H1 (cell line): ENCODE measurements around the gene CAB39L. TPM values are rescaled to one million over a fixed set of nuclear protein-coding genes. Genes with fewer than 3 reads are reported as not detected.
A peak's percentile ranks its signal among the peaks of the same experiment; 100 is the strongest.

ENCODE experiments used
- CTCF ChIA-PET: fragments of 300-600 bp; sonication (Branson Sonifier 250); formaldehyde crosslinking; loops from one replicate; lab custom pipeline; 2021; ENCODE audit not compliant: partially characterized antibody; lab: Charles Lee
- POLR2A ChIA-PET: fragments of 300-600 bp; sonication (Branson Sonifier 250); formaldehyde crosslinking; loops from one replicate; lab custom pipeline; 2021; ENCODE audit warnings: inconsistent platforms; ENCODE audit not compliant: partially characterized antibody; lab: Charles Lee
- DNase-seq, 2 experiments: peaks; one replicate each; pipeline versions ENCODE4 v3.0.0 to v3.0.0-alpha.2; 2010 to 2022; ENCODE audit warnings: low spot score in 2 of 2, low read depth in 1 of 2, mixed read lengths in 1 of 2
- FAIRE-seq: peaks from 2 replicates; lab custom pipeline; 2011; peaks lifted over from hg19 to GRCh38; lab: Jason Lieb, UNC
- H2AFZ ChIP-seq: 2 replicates; pipeline ENCODE4 v1.8.1; 2012; ENCODE audit warnings: low read length, inconsistent platforms
- H2AK5ac ChIP-seq: 2 replicates; pipeline ENCODE4 v1.6.1; 2013; ENCODE audit warnings: low read depth, low read length
- H2BK120ac ChIP-seq: replicated peaks from 2 replicates; pipeline ENCODE3; 2013; ENCODE audit warnings: low read depth, low read length, inconsistent platforms
- H2BK12ac ChIP-seq: 2 replicates; pipeline ENCODE4 v1.6.1; 2013; ENCODE audit warnings: low read depth, low read length
- H2BK15ac ChIP-seq: 2 replicates; pipeline ENCODE4 v1.6.1; 2013; ENCODE audit warnings: low read length
- H2BK20ac ChIP-seq: 2 replicates; pipeline ENCODE4 v1.6.1; 2013; ENCODE audit warnings: low read length
- H2BK5ac ChIP-seq: 2 replicates; pipeline ENCODE4 v1.6.1; 2013; ENCODE audit warnings: low read depth, low read length
- H3K14ac ChIP-seq: 2 replicates; pipeline ENCODE4 v1.6.1; 2013; ENCODE audit warnings: inconsistent platforms; ENCODE audit not compliant: insufficient read length
- H3K18ac ChIP-seq: 2 replicates; pipeline ENCODE4 v1.6.1; 2013; ENCODE audit warnings: low read length; ENCODE audit errors: extremely low read depth
- H3K23ac ChIP-seq: 2 replicates; pipeline ENCODE4 v1.6.1; 2013; ENCODE audit warnings: inconsistent platforms; ENCODE audit not compliant: insufficient read length
- H3K23me2 ChIP-seq: 2 replicates; pipeline ENCODE4 v1.6.1; 2013; ENCODE audit warnings: low read depth, low read length
- H3K27ac ChIP-seq: 2 replicates; pipeline ENCODE4 v1.6.1; 2011; ENCODE audit warnings: low read depth, low read length, inconsistent platforms
- H3K27me3 ChIP-seq, 4 experiments: replicated peaks in 1 of 4; 1 replicate in 1 of 4; 2 replicates in 3 of 4; pipeline versions ENCODE4 v1.6.1 to v1.8.1; 2011 to 2013; ENCODE audit warnings: low read length in 3 of 4, mild to moderate bottlenecking in 3 of 4, inconsistent platforms in 2 of 4, mixed read lengths in 2 of 4, moderate library complexity in 1 of 4; ENCODE audit not compliant: control insufficient read depth in 3 of 4, insufficient read depth in 3 of 4; ENCODE audit errors: extremely low read depth in 1 of 4
- H3K36me3 ChIP-seq, 4 experiments: 2 replicates each; pipeline versions ENCODE4 v1.6.1 to v1.8.1; 2011 to 2013; ENCODE audit warnings: mild to moderate bottlenecking in 4 of 4, low read length in 3 of 4, moderate library complexity in 2 of 4, control low read depth in 1 of 4, inconsistent platforms in 1 of 4; ENCODE audit not compliant: insufficient read depth in 4 of 4, control insufficient read depth in 2 of 4
- H3K4ac ChIP-seq: replicated peaks from 2 replicates; pipeline ENCODE3; 2013; ENCODE audit warnings: low read length, low read depth, mixed read lengths, inconsistent platforms; ENCODE audit not compliant: insufficient read length
- H3K4me1 ChIP-seq, 4 experiments: replicated peaks in 1 of 4; 1 replicate in 1 of 4; 2 replicates in 3 of 4; pipeline versions ENCODE4 v1.6.1 to v1.8.1; 2011 to 2013; ENCODE audit warnings: low read length in 3 of 4, inconsistent platforms in 2 of 4, mixed read lengths in 1 of 4; ENCODE audit not compliant: insufficient read depth in 4 of 4, control insufficient read depth in 3 of 4
- H3K4me2 ChIP-seq, 2 experiments: 2 replicates each; pipeline versions ENCODE4 v1.6.1 to v1.8.1; 2011 to 2013; ENCODE audit warnings: low read depth in 2 of 2, low read length in 2 of 2, control low read depth in 1 of 2, inconsistent platforms in 1 of 2, mild to moderate bottlenecking in 1 of 2; ENCODE audit not compliant: insufficient read depth in 1 of 2
- H3K4me3 ChIP-seq, 4 experiments: fragments of 200-600, 300-600 bp in 1 of 4; sonication (generic), shearing (Covaris generic), sonication (Bioruptor Twin) in 1 of 4; 2 replicates each; pipeline versions ENCODE4 v1.5.1 to v1.8.1; 2011 to 2016; ENCODE audit warnings: low read length in 4 of 4, low read depth in 3 of 4, control low read depth in 2 of 4, inconsistent platforms in 2 of 4, mild to moderate bottlenecking in 2 of 4, mixed read lengths in 1 of 4, moderate library complexity in 1 of 4; ENCODE audit not compliant: insufficient read depth in 2 of 4; ENCODE audit errors: extremely low read depth in 1 of 4
- H3K56ac ChIP-seq: replicated peaks from 2 replicates; pipeline ENCODE3; 2013; ENCODE audit warnings: low read depth, mild to moderate bottlenecking, mixed read lengths, low read length, inconsistent platforms; ENCODE audit not compliant: insufficient read length
- H3K79me1 ChIP-seq: 2 replicates; pipeline ENCODE4 v1.6.1; 2013; ENCODE audit warnings: low read depth, low read length, control low read depth
- H3K79me2 ChIP-seq, 2 experiments: 2 replicates each; pipeline versions ENCODE4 v1.6.1 to v1.8.1; 2012 to 2013; ENCODE audit warnings: low read length in 2 of 2, mild to moderate bottlenecking in 2 of 2, inconsistent platforms in 1 of 2; ENCODE audit not compliant: insufficient read depth in 2 of 2, control insufficient read depth in 1 of 2
- H3K9ac ChIP-seq, 4 experiments: replicated peaks in 1 of 4; 1 replicate in 1 of 4; 2 replicates in 3 of 4; pipeline versions ENCODE4 v1.6.1 to v1.8.1; 2011 to 2013; ENCODE audit warnings: low read depth in 3 of 4, low read length in 3 of 4, control low read depth in 2 of 4, mild to moderate bottlenecking in 2 of 4, moderate library complexity in 2 of 4, inconsistent platforms in 1 of 4; ENCODE audit errors: extremely low read depth in 1 of 4
- H3K9me3 ChIP-seq, 2 experiments: 2 replicates each; pipeline versions ENCODE4 v1.6.1 to v1.8.1; 2012 to 2013; ENCODE audit warnings: mild to moderate bottlenecking in 2 of 2, moderate library complexity in 2 of 2, control low read depth in 1 of 2, inconsistent platforms in 1 of 2, low read depth in 1 of 2, low read length in 1 of 2, mixed read lengths in 1 of 2; ENCODE audit not compliant: insufficient read depth in 2 of 2
- H4K20me1 ChIP-seq, 2 experiments: replicated peaks in 1 of 2; 2 replicates each; pipeline versions ENCODE3 to v1.8.1; 2011 to 2013; ENCODE audit warnings: inconsistent platforms in 2 of 2, low read length in 2 of 2, mild to moderate bottlenecking in 1 of 2; ENCODE audit not compliant: insufficient read depth in 2 of 2, control insufficient read depth in 1 of 2
- H4K5ac ChIP-seq: 2 replicates; pipeline ENCODE4 v1.6.1; 2013; ENCODE audit warnings: low read length, low read depth, mixed read lengths, inconsistent platforms; ENCODE audit not compliant: insufficient read length
- H4K8ac ChIP-seq: 2 replicates; pipeline ENCODE4 v1.8.0; 2013; ENCODE audit warnings: mild to moderate bottlenecking, moderate library complexity, low read length, inconsistent platforms; ENCODE audit not compliant: insufficient read depth; ENCODE audit errors: extremely low read depth
- H4K91ac ChIP-seq: replicated peaks from 2 replicates; pipeline ENCODE3; 2013; ENCODE audit warnings: low read length, mixed read lengths, inconsistent platforms; ENCODE audit not compliant: insufficient read length
- MAX ChIP-seq: IDR thresholded peaks from 2 replicates; pipeline ENCODE4 v1.6.1; 2012; ENCODE audit warnings: inconsistent platforms
- SAP30 ChIP-seq: fragments of 300-600 bp; sonication (generic); IDR thresholded peaks from 2 replicates; pipeline ENCODE4 v1.7.1; 2012; ENCODE audit warnings: low read length, moderate library complexity, mild to moderate bottlenecking, inconsistent platforms; ENCODE audit not compliant: insufficient read depth, insufficient replicate concordance
- WGBS, 2 experiments: shearing (Covaris generic) in 1 of 2; methylation state at CpG; one replicate each; pipeline versions ENCODE4 v1.1.6 to v1.1.7; 2013 to 2015; ENCODE audit warnings: low lambda C conversion rate in 2 of 2, mixed read lengths in 2 of 2, inconsistent platforms in 1 of 2, low coverage in 1 of 2, missing lambda C conversion rate in 1 of 2; ENCODE audit not compliant: insufficient replicate concordance in 2 of 2, insufficient coverage in 1 of 2, insufficient read length in 1 of 2; ENCODE audit errors: extremely low coverage in 1 of 2, missing lambda C conversion rate in 1 of 2; 5-methylcytosine and 5-hydroxymethylcytosine counted together
- polyA plus RNA-seq, 7 experiments: library from polyadenylated mRNA; depleted of rRNA in 3 of 7; stranded (reverse) in 5 of 7; unstranded in 2 of 7; fragments of >200 nt in 5 of 7; fragments of 200-250 nt in 2 of 7; gene quantifications; 1 replicate in 5 of 7; 2 replicates in 1 of 7; 4 replicates in 1 of 7; pipeline versions ENCODE4 v1.2.1 to v1.2.3, GENCODE V29; 2011 to 2013; ENCODE audit warnings: missing spikeins in 2 of 7, mixed read lengths in 2 of 7
- total RNA-seq: library from RNA; stranded (reverse); fragmentation: NEBNext Ultra II Directional; extraction: Animal tissue kit (Norgen Biotek cat#: 25700); gene quantifications from 2 replicates; pipeline ENCODE4 v1.2.1, GENCODE V29; 2021

The CAB39L gene
- total and polyA plus RNA-seq, 2 of the 8 experiments (the other 6 are each of a cell fraction or from before 2014, with no cell fraction given) = 2.5 to 4.8 TPM

DNA sequence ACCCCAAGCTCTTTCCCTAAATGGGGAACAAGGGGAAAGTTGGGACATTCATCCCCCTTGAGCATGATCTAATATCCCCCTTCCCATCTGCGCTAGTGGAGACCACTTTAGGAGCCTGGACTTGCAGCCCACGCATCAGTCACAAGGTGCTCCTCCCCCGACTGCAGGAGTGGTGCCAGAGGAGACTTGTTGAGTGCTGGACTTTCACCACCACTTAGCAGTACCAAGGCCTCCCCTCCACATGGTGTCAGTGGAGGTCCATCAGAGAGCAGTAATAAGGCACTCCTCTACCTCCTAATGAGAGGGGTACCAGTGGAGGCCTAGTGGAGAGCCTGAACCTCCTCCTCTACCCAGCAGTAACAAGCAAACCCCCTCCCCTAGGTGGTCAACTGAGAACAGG, 22.5 kb downstream of the CAB39L start:
- Histone ChIP-seq H3K27me3 (no peaks in the 10 kb centered on the region; a peak in 3 of 7 replicates), H3K4me2 (no peak overlapping the region; a peak in 1 of 4 replicates), H3K79me1 (no peaks in the 10 kb centered on the region), H4K5ac (no peak overlapping the region), H2AFZ (0 out of 2 replicates have a peak overlapping the region, but pooled peaks have one; percentile 58), H4K20me1 (no peaks in the 10 kb centered on the region), H2BK120ac (no peak overlapping the region), H3K23ac (no peak overlapping the region), H3K4ac (no peak overlapping the region), H4K91ac (no peak overlapping the region), H3K14ac (no peak overlapping the region), H2BK15ac (no peak overlapping the region), H3K36me3 (no peaks in the 10 kb centered on the region), H2BK20ac (no peak overlapping the region), H3K23me2 (no peaks in the 10 kb centered on the region), H3K56ac (no peak overlapping the region), H3K9ac (no peak overlapping the region), H3K27ac (no peak overlapping the region), H2BK5ac (no peak overlapping the region), H3K4me3 (no peak overlapping the region), H3K18ac (no peak overlapping the region), H2AK5ac (no peak overlapping the region), H4K8ac (no peak overlapping the region), H3K4me1 (no peaks in the 10 kb centered on the region), H3K9me3 (no peaks in the 10 kb centered on the region), H3K79me2 (no peaks in the 10 kb centered on the region), H2BK12ac (no peak overlapping the region)
- ChIA-PET CTCF (interaction anchor here (0.6 to 1.4 kb wide), 10 partner anchors 11 to 188 kb away, joined by 3 to 7 read pairs (median 3); no protein-coding TSS in a partner anchor), POLR2A (interaction anchor here (1.1 kb wide), 1 partner anchor 20 kb away, joined by 3 read pairs; no protein-coding TSS in a partner anchor)
- peak in 1 of 2 experiments; percentile 56 for DNase-seq
- FAIRE-seq = peak; percentile 87
- 89% methylated on average over 3 of the region's 3 CpGs; no CpG with 5 or more reads in 1 of the 2 experiments for WGBS, 2 experiments
- TF ChIP-seq MAX = no peak
- no peak for TF ChIP-seq SAP30
